H9 (cell line): Measurements from ENCODE around the gene GIT1. TPM values are rescaled to one million over a fixed set of nuclear protein-coding genes. Genes with fewer than 3 reads are reported as not detected.

Experiments
- DNase-seq: peaks from one replicate; pipeline ENCODE4 v3.0.0-alpha.2; 2017
- H2AFZ ChIP-seq: one replicate; pipeline ENCODE4 v1.6.1; 2013; ENCODE audit warnings: mild to moderate bottlenecking, low read length, control low read depth, moderate library complexity
- H2AK5ac ChIP-seq: 2 replicates; pipeline ENCODE4 v1.6.1; 2013; ENCODE audit warnings: low read length, control low read depth, mixed read lengths; ENCODE audit not compliant: insufficient read length
- H2BK120ac ChIP-seq: one replicate; pipeline ENCODE4 v1.6.1; 2013; ENCODE audit warnings: low read depth, mild to moderate bottlenecking, low read length, control low read depth, inconsistent platforms; ENCODE audit not compliant: poor library complexity, severe bottlenecking
- H2BK12ac ChIP-seq: 2 replicates; pipeline ENCODE4 v1.6.1; 2013; ENCODE audit warnings: low read length, control low read depth, mixed read lengths, low read depth; ENCODE audit not compliant: insufficient read length
- H2BK15ac ChIP-seq: 2 replicates; pipeline ENCODE4 v1.6.1; 2013; ENCODE audit warnings: low read depth, low read length, control low read depth
- H2BK20ac ChIP-seq: one replicate; pipeline ENCODE4 v1.6.1; 2013; ENCODE audit warnings: low read depth, mild to moderate bottlenecking, low read length, control low read depth, inconsistent platforms; ENCODE audit not compliant: poor library complexity, severe bottlenecking
- H2BK5ac ChIP-seq: 2 replicates; pipeline ENCODE4 v1.6.1; 2013; ENCODE audit warnings: low read length, control low read depth, mixed read lengths; ENCODE audit not compliant: insufficient read length
- H3K14ac ChIP-seq: 2 replicates; pipeline ENCODE4 v1.6.1; 2013; ENCODE audit warnings: low read length, control low read depth; ENCODE audit not compliant: insufficient read depth
- H3K18ac ChIP-seq: 2 replicates; pipeline ENCODE4 v1.6.1; 2013; ENCODE audit warnings: low read depth, mild to moderate bottlenecking, mixed read lengths, low read length, control low read depth; ENCODE audit not compliant: insufficient read length
- H3K23ac ChIP-seq: 2 replicates; pipeline ENCODE4 v1.6.1; 2013; ENCODE audit warnings: low read length, control low read depth, mixed read lengths, low read depth; ENCODE audit not compliant: insufficient read length
- H3K23me2 ChIP-seq: 2 replicates; pipeline ENCODE4 v1.6.1; 2013; ENCODE audit warnings: low read depth, mild to moderate bottlenecking, mixed read lengths, low read length, control low read depth; ENCODE audit not compliant: insufficient read length, poor library complexity, severe bottlenecking
- H3K27ac ChIP-seq: 2 replicates; pipeline ENCODE4 v1.5.1; 2013; ENCODE audit warnings: low read length, control low read depth, mixed read lengths, low read depth; ENCODE audit not compliant: insufficient read length
- H3K27me3 ChIP-seq: 2 replicates; pipeline ENCODE4 v1.6.1; 2013; ENCODE audit warnings: low read length, control low read depth, inconsistent platforms; ENCODE audit not compliant: insufficient read depth
- H3K4ac ChIP-seq: 2 replicates; pipeline ENCODE4 v1.6.1; 2013; ENCODE audit warnings: low read depth, mild to moderate bottlenecking, control low read depth, inconsistent platforms, low read length, moderate library complexity
- H3K4me1 ChIP-seq: 2 replicates; pipeline ENCODE4 v1.6.1; 2013; ENCODE audit warnings: low read length, control low read depth, inconsistent platforms; ENCODE audit not compliant: insufficient read depth
- H3K4me2 ChIP-seq: 2 replicates; pipeline ENCODE4 v1.6.1; 2013; ENCODE audit warnings: low read length, control low read depth, mixed read lengths; ENCODE audit not compliant: insufficient read length, insufficient read depth
- H3K56ac ChIP-seq: 2 replicates; pipeline ENCODE4 v1.6.1; 2013; ENCODE audit warnings: low read depth, mild to moderate bottlenecking, mixed read lengths, low read length, control low read depth; ENCODE audit not compliant: insufficient read length
- H3K79me1 ChIP-seq: 2 replicates; pipeline ENCODE4 v1.6.1; 2013; ENCODE audit warnings: low read depth, mild to moderate bottlenecking, moderate library complexity, low read length, control low read depth, inconsistent platforms; ENCODE audit not compliant: insufficient read depth, poor library complexity, severe bottlenecking
- H3K79me2 ChIP-seq: 2 replicates; pipeline ENCODE4 v1.6.1; 2013; ENCODE audit warnings: low read length, control low read depth, inconsistent platforms; ENCODE audit not compliant: insufficient read depth
- H3K9ac ChIP-seq: 2 replicates; pipeline ENCODE4 v1.6.1; 2013; ENCODE audit warnings: low read length, control low read depth, mixed read lengths; ENCODE audit not compliant: insufficient read length; ENCODE audit errors: extremely low read depth
- H3K9me3 ChIP-seq: one replicate; pipeline ENCODE4 v1.6.1; 2013; ENCODE audit warnings: low read depth, low read length, inconsistent platforms; ENCODE audit not compliant: control insufficient read depth
- H3T11ph ChIP-seq: one replicate; pipeline ENCODE4 v1.6.1; 2013; ENCODE audit warnings: mild to moderate bottlenecking, low read length, control low read depth, inconsistent platforms
- H4K20me1 ChIP-seq: one replicate; pipeline ENCODE4 v1.6.1; 2013; ENCODE audit not compliant: control insufficient read depth, insufficient read length, insufficient read depth
- H4K5ac ChIP-seq: 2 replicates; pipeline ENCODE4 v1.6.1; 2013; ENCODE audit warnings: low read depth, mild to moderate bottlenecking, mixed read lengths, low read length, control low read depth; ENCODE audit not compliant: insufficient read length
- H4K8ac ChIP-seq: replicated peaks from 2 replicates; pipeline ENCODE4 v1.6.1; 2013; ENCODE audit warnings: low read length, control low read depth, mixed read lengths, low read depth; ENCODE audit not compliant: insufficient read length
- H4K91ac ChIP-seq: 2 replicates; pipeline ENCODE4 v1.6.1; 2013; ENCODE audit warnings: low read depth, mild to moderate bottlenecking, moderate library complexity, mixed read lengths, low read length, control low read depth; ENCODE audit not compliant: insufficient read length
- H3K27ac Mint-ChIP-seq, 3 experiments: 2 replicates in 2 of 3; 3 replicates in 1 of 3; pipeline ENCODE4 v1.8.0; 2020 to 2021; ENCODE audit warnings: mixed read lengths in 3 of 3, mild to moderate bottlenecking in 1 of 3, moderate library complexity in 1 of 3
- H3K27me3 Mint-ChIP-seq: 2 replicates; pipeline ENCODE4 v1.8.0; 2021; ENCODE audit warnings: low read depth, mild to moderate bottlenecking, moderate library complexity, mixed read lengths
- H3K36me3 Mint-ChIP-seq, 3 experiments: 2 replicates in 2 of 3; 3 replicates in 1 of 3; pipeline ENCODE4 v1.8.0; 2020 to 2021; ENCODE audit warnings: low read depth in 3 of 3, mixed read lengths in 3 of 3; ENCODE audit not compliant: insufficient read depth in 1 of 3
- H3K4me1 Mint-ChIP-seq, 2 experiments: 2 replicates each; pipeline ENCODE4 v1.8.0; 2020; ENCODE audit warnings: mixed read lengths in 2 of 2
- H3K4me3 Mint-ChIP-seq, 2 experiments: 2 replicates in 1 of 2; 3 replicates in 1 of 2; pipeline ENCODE4 v1.8.0; 2020 to 2021; ENCODE audit warnings: mild to moderate bottlenecking in 2 of 2, mixed read lengths in 2 of 2, moderate library complexity in 1 of 2
- H3K9me3 Mint-ChIP-seq, 2 experiments: 2 replicates in 1 of 2; 3 replicates in 1 of 2; pipeline ENCODE4 v1.8.0; 2020; ENCODE audit warnings: mild to moderate bottlenecking in 2 of 2, mixed read lengths in 2 of 2, moderate library complexity in 1 of 2
- WGBS: extraction: QIAGEN DNeasy Blood & Tissue Kit; methylation state at CpG from one replicate; pipeline ENCODE4 v1.1.7; 2013; ENCODE audit warnings: missing lambda C conversion rate, low lambda C conversion rate, mixed read lengths; ENCODE audit not compliant: insufficient read length; ENCODE audit errors: extremely low coverage; 5-methylcytosine and 5-hydroxymethylcytosine counted together
- total RNA-seq: library from RNA; stranded (reverse); gene quantifications from 2 replicates; pipeline ENCODE4 v1.2.1, GENCODE V29; 2021
- TF ChIP-seq, protein P1 (sequence below): fragments of 200-600 bp; sonication (generic); conservative IDR thresholded peaks from 3 replicates; pipeline ENCODE4 v1.8.0; 2021; ENCODE audit warnings: antibody characterized with exemption, mild to moderate bottlenecking

GIT1 gene
- total RNA-seq, 1 experiment from 2014 or later: 47.4 TPM

DNA sequence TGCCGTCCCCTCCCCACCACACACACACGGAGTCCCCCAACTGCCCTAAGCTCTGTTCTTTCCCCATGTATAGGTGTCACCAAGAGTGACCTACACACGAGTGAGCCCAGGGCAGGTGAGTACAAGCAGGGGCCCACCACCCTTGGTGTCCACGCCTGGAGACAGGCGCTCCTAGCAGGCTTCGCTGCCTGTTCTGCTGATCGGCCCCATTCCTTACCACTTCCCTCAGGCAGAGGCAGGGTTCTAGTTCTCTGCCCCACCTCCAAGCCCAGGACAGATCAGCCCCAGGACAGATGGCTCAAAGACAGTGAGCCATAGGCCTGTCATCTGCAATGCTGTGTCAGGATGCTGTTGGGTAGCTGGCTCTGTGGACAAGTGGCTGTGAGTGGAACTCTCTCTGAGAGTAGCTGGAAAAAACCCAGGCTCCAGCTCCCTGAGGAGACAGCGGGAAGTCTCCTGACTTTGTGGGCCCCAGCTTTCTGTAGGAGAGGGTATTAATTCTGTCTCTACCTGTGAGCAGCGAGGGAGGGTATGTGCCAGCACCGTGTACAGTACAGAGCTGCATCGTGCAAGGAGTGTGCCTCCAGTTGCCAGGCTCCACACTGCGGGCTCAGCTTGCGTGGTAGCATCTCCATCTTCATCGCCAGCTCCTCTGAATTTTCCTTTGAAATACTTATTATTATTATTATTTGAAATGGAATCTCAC, 20.1 kb downstream of the GIT1 start:
- peaks cover 40% of the 10 kb centered on the region for H3K27me3 Mint-ChIP-seq
- no peak overlapping the region for H3K9ac ChIP-seq
- H4K8ac ChIP-seq: no peak overlapping the region
- H2BK120ac ChIP-seq: no peak overlapping the region
- H3K27ac ChIP-seq: no peak overlapping the region
- no peak overlapping the region for H2AK5ac ChIP-seq
- H3K27me3 ChIP-seq: peaks cover 8% of the 10 kb centered on the region; the same call in 1 of the 2 replicates
- H3K36me3 Mint-ChIP-seq: peaks cover 3 to 18% (median 16%) of the 10 kb centered on the region in 3 experiments; a peak in 6 of 7 replicates
- no peak overlapping the region for H2BK20ac ChIP-seq
- H2BK15ac ChIP-seq: no peak overlapping the region
- no peak overlapping the region for H2BK12ac ChIP-seq
- no peak overlapping the region for H3T11ph ChIP-seq
- no peaks in the 10 kb centered on the region for H4K20me1 ChIP-seq
- DNase-seq: no peak
- peak overlapping the region in 1 of 3 experiments; percentile 87; a peak in 1 of 7 replicates for H3K27ac Mint-ChIP-seq
- H3K4me1 ChIP-seq: no peaks in the 10 kb centered on the region
- H3K9me3 Mint-ChIP-seq: no peaks in the 10 kb centered on the region; a peak in 1 of 5 replicates
- H3K79me2 ChIP-seq: no peaks in the 10 kb centered on the region
- H4K5ac ChIP-seq: no peak overlapping the region
- no peak overlapping the region for H3K18ac ChIP-seq
- TF ChIP-seq, protein P1, sequence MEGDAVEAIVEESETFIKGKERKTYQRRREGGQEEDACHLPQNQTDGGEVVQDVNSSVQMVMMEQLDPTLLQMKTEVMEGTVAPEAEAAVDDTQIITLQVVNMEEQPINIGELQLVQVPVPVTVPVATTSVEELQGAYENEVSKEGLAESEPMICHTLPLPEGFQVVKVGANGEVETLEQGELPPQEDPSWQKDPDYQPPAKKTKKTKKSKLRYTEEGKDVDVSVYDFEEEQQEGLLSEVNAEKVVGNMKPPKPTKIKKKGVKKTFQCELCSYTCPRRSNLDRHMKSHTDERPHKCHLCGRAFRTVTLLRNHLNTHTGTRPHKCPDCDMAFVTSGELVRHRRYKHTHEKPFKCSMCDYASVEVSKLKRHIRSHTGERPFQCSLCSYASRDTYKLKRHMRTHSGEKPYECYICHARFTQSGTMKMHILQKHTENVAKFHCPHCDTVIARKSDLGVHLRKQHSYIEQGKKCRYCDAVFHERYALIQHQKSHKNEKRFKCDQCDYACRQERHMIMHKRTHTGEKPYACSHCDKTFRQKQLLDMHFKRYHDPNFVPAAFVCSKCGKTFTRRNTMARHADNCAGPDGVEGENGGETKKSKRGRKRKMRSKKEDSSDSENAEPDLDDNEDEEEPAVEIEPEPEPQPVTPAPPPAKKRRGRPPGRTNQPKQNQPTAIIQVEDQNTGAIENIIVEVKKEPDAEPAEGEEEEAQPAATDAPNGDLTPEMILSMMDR: no peak
- H3K4me2 ChIP-seq: peak overlapping the region; percentile 64
- no peak overlapping the region for H4K91ac ChIP-seq
- peaks cover 13 to 24% of the 10 kb centered on the region in 2 experiments for H3K4me1 Mint-ChIP-seq
- no peak overlapping the region for H3K56ac ChIP-seq
- no peak overlapping the region for H2BK5ac ChIP-seq
- WGBS: no CpG with 5 or more reads among the region's 14 CpGs
- no peaks in the 10 kb centered on the region for H3K79me1 ChIP-seq
- H3K14ac ChIP-seq: no peak overlapping the region
- peaks cover 23% of the 10 kb centered on the region for H3K23me2 ChIP-seq
- peak overlapping the region; percentile 75 to 89 for H3K4me3 Mint-ChIP-seq
- H3K4ac ChIP-seq: no peak overlapping the region
- no peak overlapping the region for H3K23ac ChIP-seq
- H2AFZ ChIP-seq: no peak overlapping the region
- no peaks in the 10 kb centered on the region for H3K9me3 ChIP-seq
